B cell (primary cell): ENCODE data around the gene PDE3B. TPM values are rescaled to one million over a fixed set of nuclear protein-coding genes. Genes with fewer than 3 reads are reported as not detected.

Source experiments
- ATAC-seq: fragments of 200-7000 bp; cut with Tn5 transposase; one replicate; pipeline ENCODE4 v1.10.0; 2021; ENCODE audit warnings: low read depth, mild to moderate bottlenecking, moderate number of reproducible peaks, moderate library complexity
- CTCF ChIA-PET: fragments of 350-600 bp; sonication (Branson Sonifier 250); formaldehyde crosslinking; loops from one replicate; lab custom pipeline; 2021; ENCODE audit warnings: antibody characterized with exemption, inconsistent platforms; lab: Charles Lee
- POLR2A ChIA-PET: fragments of 350-600 bp; sonication (Branson Sonifier 250); formaldehyde crosslinking; loops from one replicate; lab custom pipeline; 2021; ENCODE audit warnings: antibody characterized with exemption; lab: Charles Lee
- DNase-seq: peaks from one replicate; pipeline ENCODE4 v3.0.0; 2013
- H2AFZ ChIP-seq: 2 replicates; pipeline ENCODE4 v1.6.1; 2012; ENCODE audit warnings: mild to moderate bottlenecking, low read depth, low read length; ENCODE audit not compliant: insufficient read depth, poor library complexity, severe bottlenecking
- H3K27ac ChIP-seq, 2 donors: 1 replicate in 1 of 2; 2 replicates in 1 of 2; pipeline ENCODE4 v1.5.1; 2012 to 2013; ENCODE audit warnings: low read length in 2 of 2, mild to moderate bottlenecking in 2 of 2, moderate library complexity in 1 of 2
- H3K27me3 ChIP-seq, 4 experiments: fragments of 200-600 bp in 1 of 4; sonication (generic) in 1 of 4; replicated peaks in 1 of 4; 1 replicate in 2 of 4; 2 replicates in 2 of 4; pipeline versions ENCODE4 v1.6.1 to v1.7.0; 2013 to 2016; ENCODE audit warnings: low read length in 3 of 4, mild to moderate bottlenecking in 2 of 4, mixed read lengths in 1 of 4, moderate library complexity in 1 of 4; ENCODE audit not compliant: insufficient read depth in 4 of 4, control insufficient read depth in 3 of 4; ENCODE audit errors: control extremely low read depth in 1 of 4
- H3K36me3 ChIP-seq, 2 experiments: replicated peaks in 1 of 2; 1 replicate in 1 of 2; 2 replicates in 1 of 2; pipeline versions ENCODE4 v1.6.1 to v1.7.1; 2013; ENCODE audit warnings: low read length in 1 of 2; ENCODE audit not compliant: insufficient read depth in 2 of 2, control insufficient read depth in 1 of 2; ENCODE audit errors: control extremely low read depth in 1 of 2, extremely low read depth in 1 of 2
- H3K4me1 ChIP-seq, 2 donors: fragments of 200-600 bp in 1 of 2; sonication (generic) in 1 of 2; 1 replicate in 1 of 2; 2 replicates in 1 of 2; pipeline versions ENCODE4 v1.5.1 to v1.6.1; 2013 to 2017; ENCODE audit warnings: low read length in 2 of 2; ENCODE audit not compliant: control insufficient read depth in 2 of 2, insufficient read depth in 2 of 2
- H3K4me2 ChIP-seq: replicated peaks from 2 replicates; pipeline ENCODE3; 2012; ENCODE audit warnings: mild to moderate bottlenecking, low read depth, low read length; ENCODE audit not compliant: poor library complexity, severe bottlenecking
- H3K4me3 ChIP-seq, 5 experiments: fragments of 200-600 bp in 1 of 5; sonication (generic) in 1 of 5; 1 replicate in 3 of 5; 2 replicates in 2 of 5; pipeline versions ENCODE4 v1.5.1 to v1.7.0; 2011 to 2016; ENCODE audit warnings: low read length in 4 of 5, mild to moderate bottlenecking in 4 of 5, low read depth in 2 of 5, control low read depth in 1 of 5, moderate library complexity in 1 of 5; ENCODE audit not compliant: insufficient read depth in 1 of 5; ENCODE audit errors: control extremely low read depth in 1 of 5, extremely low read depth in 1 of 5
- H3K79me2 ChIP-seq: fragments of 200-600 bp; sonication (generic); one replicate; pipeline ENCODE4 v1.6.0; 2016; ENCODE audit warnings: low read length; ENCODE audit not compliant: control insufficient read depth, insufficient read depth
- H3K9ac ChIP-seq: fragments of 200-600 bp; sonication (generic); 2 replicates; pipeline ENCODE4 v1.6.1; 2017; ENCODE audit warnings: mild to moderate bottlenecking, low read length, moderate library complexity
- H3K9me3 ChIP-seq, 3 donors: one replicate each; pipeline versions ENCODE4 v1.6.1 to v1.7.1; 2013; ENCODE audit warnings: low read length in 2 of 3; ENCODE audit not compliant: control insufficient read depth in 2 of 3, insufficient read depth in 1 of 3; ENCODE audit errors: control extremely low read depth in 1 of 3
- H4K20me1 ChIP-seq: 2 replicates; pipeline ENCODE4 v1.6.0; 2012; ENCODE audit warnings: mild to moderate bottlenecking, low read length; ENCODE audit not compliant: insufficient read depth, control insufficient read depth, poor library complexity, severe bottlenecking
- H3K27ac Mint-ChIP-seq: one replicate; pipeline ENCODE4 v1.8.0; 2021; ENCODE audit warnings: mixed read lengths
- H3K27me3 Mint-ChIP-seq: one replicate; pipeline ENCODE4 v1.8.0; 2021; ENCODE audit warnings: mixed read lengths
- H3K4me1 Mint-ChIP-seq: one replicate; pipeline ENCODE4 v1.8.0; 2021; ENCODE audit warnings: mixed read lengths
- H3K4me3 Mint-ChIP-seq: one replicate; pipeline ENCODE4 v1.8.0; 2021; ENCODE audit warnings: mixed read lengths
- H3K9me3 Mint-ChIP-seq: one replicate; pipeline ENCODE4 v1.8.0; 2022; ENCODE audit warnings: mixed read lengths; ENCODE audit not compliant: insufficient read depth
- EZH2 ChIP-seq: IDR thresholded peaks from 2 replicates; pipeline ENCODE4 v1.6.1; 2012; ENCODE audit warnings: borderline replicate concordance, low read depth, mild to moderate bottlenecking, moderate library complexity, low read length; ENCODE audit not compliant: insufficient read depth, poor library complexity, severe bottlenecking
- WGBS: methylation state at CpG from one replicate; pipeline ENCODE4 v1.1.5; 2013; ENCODE audit warnings: missing lambda C conversion rate; ENCODE audit not compliant: insufficient coverage; 5-methylcytosine and 5-hydroxymethylcytosine counted together
- intact Hi-C: fragments of 100-400 bp; cut with micrococcal nuclease; formaldehyde crosslinking; loops from one replicate; pipeline ENCODE4 v1.10.0; 2022
- polyA plus RNA-seq: library from polyadenylated mRNA; depleted of rRNA; stranded (reverse); fragments of >200 nt; gene quantifications from 2 replicates; pipeline ENCODE4 v1.2.3, GENCODE V29; 2012
- total RNA-seq, 2 donors: library from RNA; stranded (reverse); fragments of 120-200 nt in 1 of 2; gene quantifications; 1 replicate in 1 of 2; 2 replicates in 1 of 2; pipeline versions ENCODE4 v1.2.3 to v1.2.4, GENCODE V29; 2013 to 2022
- TF ChIP-seq, protein P1 (sequence below): fragments of 200-600 bp; IDR thresholded peaks from one replicate; pipeline ENCODE4 v1.8.0; 2022; ENCODE audit warnings: antibody characterized with exemption, mild to moderate bottlenecking

The PDE3B gene
- total and polyA plus RNA-seq, 2 donors (not counting 1 experiment from before 2014, with no cell fraction given) = 1.0 to 60.7 TPM

DNA sequence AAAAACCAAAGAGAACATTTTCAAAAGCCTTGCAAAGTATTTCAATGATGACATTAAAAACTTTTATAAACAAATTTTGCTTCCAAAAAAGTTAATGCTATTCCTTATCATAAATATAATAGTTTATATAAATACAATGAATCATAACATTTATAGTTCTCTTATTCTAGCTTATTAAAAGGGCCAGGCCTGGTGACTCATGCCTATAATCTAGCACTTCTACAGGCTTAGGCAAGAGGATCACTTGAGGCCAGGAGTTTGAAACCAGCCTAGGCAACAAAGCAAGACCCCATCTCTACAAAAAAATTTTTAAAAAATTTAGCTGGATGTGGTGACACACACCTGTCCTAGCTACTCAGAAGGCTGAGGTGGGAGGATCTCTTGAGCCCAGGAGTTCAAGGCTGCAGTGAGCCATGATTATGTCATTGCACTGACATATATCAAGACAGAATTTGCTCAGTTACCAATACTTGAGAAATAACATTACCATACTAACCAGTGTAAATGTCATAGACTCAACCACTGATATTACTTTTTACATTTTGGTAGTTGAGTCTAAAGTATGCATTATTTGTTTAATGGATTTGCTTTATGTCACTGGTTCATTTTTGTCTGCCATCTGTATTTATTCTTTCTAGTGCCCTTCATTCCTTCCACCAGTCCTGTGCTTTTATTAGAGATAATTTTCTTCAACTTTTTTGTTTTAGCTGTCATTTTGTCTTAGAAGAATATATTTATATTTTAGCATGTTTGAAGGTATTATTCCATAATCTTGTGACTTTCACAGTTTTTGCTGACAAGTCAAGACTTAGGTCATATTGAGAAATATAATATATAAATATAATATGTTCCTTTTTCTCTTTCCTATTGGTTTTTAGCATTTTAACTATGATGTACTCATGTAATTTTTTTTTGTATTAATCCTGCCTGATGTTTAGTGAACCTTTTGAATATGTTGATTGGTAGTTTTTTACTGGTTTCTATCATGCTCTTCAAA, 192.2 kb downstream of the PDE3B start:
- H3K27me3 ChIP-seq = no peaks in the 10 kb centered on the region
- no peak overlapping the region for H3K27ac Mint-ChIP-seq
- H3K27me3 Mint-ChIP-seq = peaks cover 7% of the 10 kb centered on the region
- DNase-seq = no peak
- intact Hi-C loops = no loop called here
- no peaks in the 10 kb centered on the region for H3K4me1 Mint-ChIP-seq
- no peaks in the 10 kb centered on the region for H3K9me3 ChIP-seq
- H3K4me3 Mint-ChIP-seq = no peak overlapping the region
- no peaks in the 10 kb centered on the region for H3K79me2 ChIP-seq
- CTCF ChIA-PET = interaction anchor here (0.6 kb wide), 1 partner anchor 14 kb away, joined by 5 read pairs; no protein-coding TSS in a partner anchor
- POLR2A ChIA-PET = no interaction called here
- no peaks in the 10 kb centered on the region for H3K9me3 Mint-ChIP-seq
- H2AFZ ChIP-seq = no peak overlapping the region
- no peak overlapping the region for H3K4me2 ChIP-seq
- H3K4me3 ChIP-seq = no peak overlapping the region
- no peak for ATAC-seq
- no peak overlapping the region for H3K27ac ChIP-seq
- TF ChIP-seq EZH2 = no peak
- TF ChIP-seq, protein P1, sequence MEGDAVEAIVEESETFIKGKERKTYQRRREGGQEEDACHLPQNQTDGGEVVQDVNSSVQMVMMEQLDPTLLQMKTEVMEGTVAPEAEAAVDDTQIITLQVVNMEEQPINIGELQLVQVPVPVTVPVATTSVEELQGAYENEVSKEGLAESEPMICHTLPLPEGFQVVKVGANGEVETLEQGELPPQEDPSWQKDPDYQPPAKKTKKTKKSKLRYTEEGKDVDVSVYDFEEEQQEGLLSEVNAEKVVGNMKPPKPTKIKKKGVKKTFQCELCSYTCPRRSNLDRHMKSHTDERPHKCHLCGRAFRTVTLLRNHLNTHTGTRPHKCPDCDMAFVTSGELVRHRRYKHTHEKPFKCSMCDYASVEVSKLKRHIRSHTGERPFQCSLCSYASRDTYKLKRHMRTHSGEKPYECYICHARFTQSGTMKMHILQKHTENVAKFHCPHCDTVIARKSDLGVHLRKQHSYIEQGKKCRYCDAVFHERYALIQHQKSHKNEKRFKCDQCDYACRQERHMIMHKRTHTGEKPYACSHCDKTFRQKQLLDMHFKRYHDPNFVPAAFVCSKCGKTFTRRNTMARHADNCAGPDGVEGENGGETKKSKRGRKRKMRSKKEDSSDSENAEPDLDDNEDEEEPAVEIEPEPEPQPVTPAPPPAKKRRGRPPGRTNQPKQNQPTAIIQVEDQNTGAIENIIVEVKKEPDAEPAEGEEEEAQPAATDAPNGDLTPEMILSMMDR = no peak
- peaks cover 0 to 2% of the 10 kb centered on the region in 2 experiments for H3K36me3 ChIP-seq
- H4K20me1 ChIP-seq = no peaks in the 10 kb centered on the region
- no peaks in the 10 kb centered on the region for H3K4me1 ChIP-seq
- no peak overlapping the region for H3K9ac ChIP-seq

DNA sequence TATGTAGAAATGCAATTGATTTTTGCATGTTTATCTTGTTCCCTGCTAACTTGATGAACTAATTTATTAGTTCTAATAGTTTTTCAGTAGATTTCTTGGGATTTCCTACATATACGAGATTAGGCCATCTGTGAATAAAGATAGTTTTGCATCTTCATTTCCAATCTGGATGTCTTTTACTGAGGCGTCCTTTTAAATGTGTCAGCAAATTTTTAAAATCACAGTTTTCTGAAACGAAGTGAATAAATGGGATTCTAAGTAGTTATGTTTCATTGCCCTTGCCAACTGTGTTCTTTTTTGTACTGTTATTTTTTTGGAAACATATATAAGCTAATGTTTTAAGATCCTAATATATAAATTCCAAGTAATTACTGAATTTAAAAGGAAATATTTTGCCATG, 198.4 kb downstream of the PDE3B start:
- no peak for TF ChIP-seq EZH2
- TF ChIP-seq, protein P1 = no peak
- Histone ChIP-seq H3K9ac (no peak overlapping the region), H3K36me3 (peaks cover 0 to 3% of the 10 kb centered on the region in 2 experiments), H3K4me1 (no peaks in the 10 kb centered on the region), H3K27ac (no peak overlapping the region), H2AFZ (no peak overlapping the region), H4K20me1 (no peaks in the 10 kb centered on the region), H3K79me2 (no peaks in the 10 kb centered on the region), H3K4me3 (no peak overlapping the region), H3K9me3 (no peaks in the 10 kb centered on the region), H3K4me2 (no peak overlapping the region), H3K27me3 (no peaks in the 10 kb centered on the region)
- Mint-ChIP-seq H3K4me3 (no peak overlapping the region), H3K4me1 (no peaks in the 10 kb centered on the region), H3K27ac (no peak overlapping the region), H3K27me3 (peaks cover 13% of the 10 kb centered on the region), H3K9me3 (no peaks in the 10 kb centered on the region)
- ChIA-PET CTCF (no interaction called here), POLR2A (no interaction called here)
- DNase-seq (no peak), ATAC-seq (no peak)
- no CpG with 5 or more reads among the region's 3 CpGs for WGBS
- intact Hi-C loops = no loop called here
